HG03045 (cell line): ENCODE results near the gene INCENP.

Experiments used
- ATAC-seq: cut with Tn5 transposase; IDR thresholded peaks from one replicate; pipeline ENCODE4 v1.9.1; 2021; ENCODE audit warnings: mild to moderate bottlenecking, moderate library complexity; ENCODE audit not compliant: unreplicated experiment

Gene INCENP

GRCh38 chr11:62140304-62141110 is 16.7 kb downstream of the INCENP start:
- ATAC-seq = no peak

- no peak for ATAC-seq
Measured at GRCh38 chr11:62141111-62142042, 17.6 kb downstream of the INCENP start.

DNA sequence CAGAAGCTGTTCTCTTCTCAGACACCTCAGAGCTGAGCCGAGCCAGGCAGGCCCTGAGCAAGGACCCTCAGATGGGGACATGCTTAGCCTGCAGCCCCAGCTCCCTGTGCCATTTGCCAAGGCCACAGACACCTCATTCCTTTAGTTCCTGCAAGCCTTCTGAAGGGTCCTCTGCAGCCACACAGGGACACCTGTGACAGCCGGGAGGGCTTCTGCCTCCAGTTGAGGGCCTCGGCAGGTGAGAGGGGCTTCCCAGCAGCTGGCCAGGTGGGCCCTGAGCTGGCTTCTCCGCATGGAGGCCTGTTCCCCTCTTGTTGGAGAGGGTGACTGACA is 18.2 kb downstream of the INCENP start:
- no peak for ATAC-seq

DNA sequence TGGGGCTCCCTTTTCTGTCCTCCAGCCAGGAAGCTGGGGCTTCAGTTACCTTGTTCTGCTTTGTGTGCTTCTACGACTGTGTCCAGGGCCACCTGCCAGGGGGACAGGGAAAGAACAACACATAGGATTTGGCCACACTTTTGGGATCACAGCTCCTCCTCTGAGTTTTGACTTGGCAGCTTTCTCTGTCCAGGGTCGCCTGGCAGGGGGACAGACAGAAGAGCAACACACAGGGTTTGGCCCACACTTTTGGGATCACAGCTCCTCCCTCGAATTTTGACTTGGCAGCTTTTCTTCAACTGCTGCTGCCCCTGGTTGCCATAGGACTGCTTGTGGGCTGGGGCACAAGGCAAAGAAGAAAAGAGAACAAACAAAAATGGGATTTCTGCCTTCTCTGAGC is 19.1 kb downstream of the INCENP start:
- ATAC-seq = no peak

GRCh38 chr11:62143727-62144126 is 19.9 kb downstream of the INCENP start:
- ATAC-seq = no peak

DNA sequence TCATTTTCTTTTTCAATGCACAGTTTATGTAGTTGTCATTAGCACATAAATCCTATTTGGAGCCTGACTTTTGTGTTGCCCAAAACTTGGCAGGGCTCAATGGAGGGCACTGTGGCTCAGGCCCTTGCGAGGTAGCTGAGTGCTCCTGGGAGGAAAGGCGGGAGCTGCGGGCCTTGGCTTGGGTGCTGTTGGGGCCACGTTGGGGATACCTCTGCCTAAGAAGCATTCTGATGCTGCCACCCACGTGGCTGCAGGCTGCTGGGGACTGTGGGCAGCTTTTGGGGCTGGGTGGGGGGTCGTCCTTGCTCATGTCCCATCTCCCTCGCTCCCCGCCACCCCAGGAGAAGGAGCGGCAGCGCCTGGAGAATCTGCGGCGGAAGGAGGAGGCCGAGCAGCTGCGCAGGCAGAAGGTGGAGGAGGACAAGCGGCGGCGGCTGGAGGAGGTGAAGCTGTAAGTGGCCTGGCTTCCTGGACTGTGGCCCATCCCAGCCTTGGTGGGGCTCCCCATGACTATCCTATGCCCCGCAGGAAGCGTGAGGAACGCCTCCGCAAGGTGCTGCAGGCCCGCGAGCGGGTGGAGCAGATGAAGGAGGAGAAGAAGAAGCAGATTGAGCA is 20.9 kb downstream of the INCENP start:
- ATAC-seq = no peak

DNA sequence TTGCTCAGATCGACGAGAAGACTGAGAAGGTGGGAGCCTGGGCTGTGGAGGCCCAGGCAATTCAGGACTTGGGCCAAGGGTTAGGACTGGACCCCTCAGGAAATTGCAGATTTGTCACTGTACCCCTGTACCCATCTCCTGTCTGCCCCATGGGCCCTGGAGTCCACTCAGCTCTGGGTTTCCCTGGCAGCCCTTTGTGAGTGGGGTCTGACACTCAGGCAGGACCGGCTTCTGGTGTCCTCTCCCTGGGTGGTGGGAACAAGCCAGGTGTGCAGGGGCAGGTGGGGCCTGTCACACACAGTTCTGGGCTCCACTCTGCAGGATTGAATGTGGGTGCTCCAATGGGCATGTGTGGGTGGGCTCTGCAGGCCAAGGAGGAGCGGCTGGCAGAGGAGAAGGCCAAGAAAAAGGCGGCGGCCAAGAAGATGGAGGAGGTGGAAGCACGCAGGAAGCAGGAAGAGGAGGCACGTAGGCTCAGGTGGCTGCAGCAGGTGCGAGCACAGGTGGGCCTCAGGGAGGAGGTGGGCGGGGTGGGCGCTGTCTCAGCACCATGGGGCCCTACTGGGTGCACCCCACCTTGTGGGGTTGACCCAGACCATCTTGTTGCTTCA is 21.6 kb downstream of the INCENP start:
- ATAC-seq = no peak

DNA sequence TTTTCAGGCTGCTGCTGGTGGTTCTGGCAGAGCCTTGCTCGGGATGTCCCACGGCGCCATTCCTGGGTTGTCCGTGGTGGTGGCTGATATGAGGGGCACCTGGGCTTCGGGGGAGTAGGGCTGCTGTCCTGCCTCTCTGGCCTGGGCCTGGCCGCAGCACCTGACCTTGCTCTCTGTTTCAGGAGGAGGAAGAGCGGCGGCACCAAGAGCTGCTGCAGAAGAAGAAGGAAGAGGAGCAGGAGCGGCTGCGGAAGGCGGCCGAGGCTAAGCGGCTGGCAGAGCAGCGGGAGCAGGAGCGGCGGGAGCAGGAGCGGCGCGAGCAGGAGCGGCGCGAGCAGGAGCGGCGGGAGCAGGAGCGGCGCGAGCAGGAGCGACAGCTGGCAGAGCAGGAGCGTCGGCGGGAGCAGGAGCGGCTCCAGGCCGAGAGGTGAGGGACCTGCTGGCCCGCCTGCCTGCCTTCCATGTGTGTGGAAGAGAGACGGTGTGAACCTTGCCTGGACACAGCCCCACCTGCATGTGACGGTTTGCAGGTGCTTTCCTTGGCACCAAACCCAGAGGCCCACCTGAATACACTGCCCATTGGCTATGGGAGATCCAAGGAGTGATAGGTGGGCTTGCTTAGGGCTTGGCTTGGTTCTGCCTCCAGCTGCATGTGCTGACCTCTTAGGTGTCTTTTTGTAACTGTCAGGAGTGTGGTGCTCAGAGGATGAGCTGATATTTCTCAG is 22.8 kb downstream of the INCENP start:
- ATAC-seq = no peak

DNA sequence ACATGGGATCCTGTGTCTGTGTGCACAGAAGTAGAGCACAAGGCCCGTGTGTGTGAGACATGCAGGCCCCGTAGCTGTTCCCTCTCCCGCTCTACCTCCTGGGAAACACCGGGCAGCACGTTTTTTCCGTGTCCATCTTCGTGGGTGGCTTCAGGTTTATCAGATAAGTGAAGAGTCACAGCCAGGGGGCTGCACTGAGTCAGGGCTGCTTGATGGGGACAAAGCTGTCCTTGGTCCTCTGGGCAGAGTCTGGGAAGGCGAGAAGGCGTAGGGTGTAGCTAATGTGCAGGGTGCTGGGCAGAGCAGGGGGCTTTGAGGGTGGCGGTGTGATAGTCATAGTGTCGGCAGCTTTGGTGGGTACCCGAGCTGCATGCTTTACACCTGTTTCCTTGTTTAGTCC is 23.7 kb downstream of the INCENP start:
- ATAC-seq = no peak

DNA sequence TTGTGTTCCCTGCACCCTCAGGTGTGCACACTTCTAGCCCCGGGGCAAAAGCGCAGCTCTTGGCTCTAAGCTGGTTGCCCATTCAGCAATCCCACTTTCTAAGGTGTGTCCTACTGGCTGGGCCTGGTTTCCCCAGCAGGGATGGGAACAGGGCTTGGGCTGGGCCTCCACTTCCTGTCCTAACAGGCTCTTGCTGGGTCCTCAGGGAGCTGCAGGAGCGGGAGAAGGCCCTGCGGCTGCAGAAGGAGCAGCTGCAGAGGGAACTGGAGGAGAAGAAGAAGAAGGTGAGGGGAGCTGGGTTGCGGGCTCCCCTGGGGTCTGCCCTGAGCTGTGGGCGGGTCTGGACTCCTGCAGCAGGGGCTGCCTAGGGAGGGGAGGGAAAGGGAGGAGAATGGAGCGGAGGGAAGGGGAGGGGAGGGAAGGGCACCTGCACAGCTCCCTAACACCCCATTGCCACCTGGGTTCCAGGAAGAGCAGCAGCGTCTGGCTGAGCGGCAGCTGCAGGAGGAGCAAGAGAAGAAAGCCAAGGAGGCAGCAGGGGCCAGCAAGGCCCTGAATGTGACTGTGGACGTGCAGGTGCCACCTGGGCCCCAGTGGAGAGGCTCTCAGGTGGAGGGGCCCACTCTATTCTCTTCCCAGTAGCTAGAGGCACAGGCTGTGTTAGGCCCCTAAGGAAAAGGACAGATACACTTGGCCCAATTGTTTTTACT is 24.6 kb downstream of the INCENP start:
- no peak for ATAC-seq

GRCh38 chr11:62149986-62150886 is 26.4 kb downstream of the INCENP start:
- no peak for ATAC-seq

- no peak for ATAC-seq
Measured at GRCh38 chr11:62150887-62151736, 27.3 kb downstream of the INCENP start.

DNA sequence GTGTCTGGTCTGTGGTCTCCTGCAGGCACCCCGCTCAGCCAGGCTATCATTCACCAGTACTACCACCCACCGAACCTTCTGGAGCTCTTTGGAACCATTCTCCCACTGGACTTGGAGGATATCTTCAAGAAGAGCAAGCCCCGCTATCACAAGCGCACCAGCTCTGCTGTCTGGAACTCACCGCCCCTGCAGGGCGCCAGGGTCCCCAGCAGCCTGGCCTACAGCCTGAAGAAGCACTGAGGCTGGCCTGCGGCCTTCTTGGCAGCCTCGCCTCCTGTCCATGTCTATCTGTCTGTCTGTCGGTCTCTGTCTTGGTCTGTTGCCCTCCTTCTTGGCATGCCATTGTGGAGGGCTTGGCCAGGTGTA is 27.9 kb downstream of the INCENP start:
- no peak for ATAC-seq

- no peak for ATAC-seq
Measured at GRCh38 chr11:62152245-62153086, 28.7 kb downstream of the INCENP start.

DNA sequence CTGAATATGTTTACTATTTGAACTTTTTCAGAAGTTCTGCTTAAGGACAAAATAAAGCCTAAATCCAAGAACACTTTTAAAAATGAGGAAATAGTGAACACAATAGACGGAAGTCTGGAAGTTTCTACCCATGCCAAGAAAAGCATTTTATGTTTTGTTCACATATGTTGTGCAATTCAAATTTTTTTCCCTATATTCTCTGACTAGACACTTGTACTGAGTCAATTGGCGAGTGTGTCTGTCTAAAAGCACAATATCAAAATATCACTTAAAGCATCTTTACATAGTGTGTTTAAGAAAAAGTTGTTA is 29.2 kb downstream of the INCENP start:
- no peak for ATAC-seq

DNA sequence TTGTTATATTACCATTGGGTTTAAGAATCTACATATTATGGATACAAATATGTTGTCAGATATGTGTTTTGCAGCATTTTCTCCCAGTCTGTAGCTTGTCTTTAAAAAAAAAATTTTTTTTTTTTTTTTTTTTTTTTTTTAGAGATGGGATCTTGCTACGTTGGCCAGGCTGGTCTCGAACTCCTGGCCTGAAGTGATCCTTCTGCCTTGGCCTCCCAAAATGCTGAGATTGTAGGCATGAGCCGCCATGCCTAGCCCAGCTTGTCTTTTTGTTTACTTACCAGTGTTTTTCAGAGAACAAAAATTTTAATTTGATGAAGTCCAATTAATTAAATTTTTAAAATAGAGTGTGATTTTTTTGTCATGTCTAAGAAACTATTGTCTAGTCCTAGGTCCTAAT is 29.8 kb downstream of the INCENP start:
- no peak for ATAC-seq

DNA sequence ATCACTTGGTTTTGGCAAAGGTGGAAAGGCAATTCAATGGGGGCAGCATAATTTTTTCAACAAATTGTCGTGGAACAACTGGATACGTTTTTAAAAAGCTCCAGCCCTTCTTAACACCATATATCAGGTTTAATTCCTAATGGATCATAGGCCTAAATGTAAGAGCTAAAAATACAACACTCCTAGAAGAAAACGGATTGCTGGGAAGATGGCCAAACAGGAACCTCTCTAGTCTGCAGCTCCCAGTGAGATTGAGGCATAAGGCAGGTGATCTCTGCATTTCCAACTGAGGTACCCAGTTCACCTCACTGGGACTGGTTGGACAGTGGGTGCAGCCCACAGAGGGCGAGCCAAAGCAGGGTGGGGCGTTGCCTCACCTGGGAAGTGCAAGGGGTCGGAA is 33.8 kb downstream of the INCENP start:
- no peak for ATAC-seq
